Measurements from ENCODE around the gene C9orf78.

DNA sequence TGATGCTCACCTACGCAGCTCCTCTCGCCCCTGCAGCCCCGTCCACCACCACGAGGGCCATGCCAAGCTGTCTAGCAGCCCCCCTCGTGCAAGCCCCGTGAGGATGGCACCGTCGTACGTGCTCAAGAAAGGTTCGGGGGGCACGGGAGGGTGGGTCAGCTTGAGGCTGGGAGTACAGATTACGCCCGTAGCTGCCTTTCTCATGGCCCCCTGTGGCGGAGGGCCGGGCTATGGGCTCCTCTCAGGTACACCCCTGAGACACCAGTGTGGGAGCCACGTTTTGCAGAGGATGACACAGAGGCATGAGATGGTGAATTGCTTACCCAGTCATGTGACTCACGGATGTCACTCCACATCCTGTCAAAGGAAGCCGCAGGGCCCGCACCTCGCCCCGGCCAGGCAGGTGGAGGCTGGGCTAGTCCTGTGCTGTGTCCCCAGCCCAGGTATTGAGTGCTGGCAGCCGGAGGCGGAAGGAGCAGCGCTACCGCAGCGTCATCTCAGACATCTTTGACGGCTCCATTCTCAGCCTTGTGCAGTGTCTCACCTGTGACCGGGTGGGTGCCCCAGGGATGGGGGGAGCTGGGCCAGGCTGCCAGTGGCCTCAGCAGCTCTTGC, 33.9 kb upstream of the C9orf78 start:
- TF ChIP-seq POLR2A (IDR thresholded peaks at IDR 0.05) = no peak
- TF ChIP-seq, protein P1, sequence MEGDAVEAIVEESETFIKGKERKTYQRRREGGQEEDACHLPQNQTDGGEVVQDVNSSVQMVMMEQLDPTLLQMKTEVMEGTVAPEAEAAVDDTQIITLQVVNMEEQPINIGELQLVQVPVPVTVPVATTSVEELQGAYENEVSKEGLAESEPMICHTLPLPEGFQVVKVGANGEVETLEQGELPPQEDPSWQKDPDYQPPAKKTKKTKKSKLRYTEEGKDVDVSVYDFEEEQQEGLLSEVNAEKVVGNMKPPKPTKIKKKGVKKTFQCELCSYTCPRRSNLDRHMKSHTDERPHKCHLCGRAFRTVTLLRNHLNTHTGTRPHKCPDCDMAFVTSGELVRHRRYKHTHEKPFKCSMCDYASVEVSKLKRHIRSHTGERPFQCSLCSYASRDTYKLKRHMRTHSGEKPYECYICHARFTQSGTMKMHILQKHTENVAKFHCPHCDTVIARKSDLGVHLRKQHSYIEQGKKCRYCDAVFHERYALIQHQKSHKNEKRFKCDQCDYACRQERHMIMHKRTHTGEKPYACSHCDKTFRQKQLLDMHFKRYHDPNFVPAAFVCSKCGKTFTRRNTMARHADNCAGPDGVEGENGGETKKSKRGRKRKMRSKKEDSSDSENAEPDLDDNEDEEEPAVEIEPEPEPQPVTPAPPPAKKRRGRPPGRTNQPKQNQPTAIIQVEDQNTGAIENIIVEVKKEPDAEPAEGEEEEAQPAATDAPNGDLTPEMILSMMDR (IDR thresholded peaks at IDR 0.05) = no peak

All from Peyer's patch (tissue), 4 donors.